Measurements from ENCODE around the gene SELENOP.

Gene SELENOP

GRCh38 chr5:42806004-42806700 is 5.5 kb downstream of the SELENOP start:
- in situ Hi-C loops (cut with HindIII; ENCODE audit: low sequenced_read_pairs), result no loop called here
- TF ChIP-seq CTCF (IDR thresholded peaks at IDR 0.05; ENCODE audit: low read depth, low read length, missing control alignments), result no peak
- H3K4me3 ChIP-seq (ENCODE audit: low read depth, low read length), result no peak overlapping the region
- no peak for DNase-seq (ENCODE audit: low read depth)

- no peak for TF ChIP-seq CTCF (IDR thresholded peaks at IDR 0.05; ENCODE audit: low read depth, low read length, missing control alignments)
- no peak overlapping the region for H3K4me3 ChIP-seq (ENCODE audit: low read depth, low read length)
- in situ Hi-C loops (cut with HindIII; ENCODE audit: low sequenced_read_pairs), result no loop called here
- no peak for DNase-seq (ENCODE audit: low read depth)
Observed at GRCh38 chr5:42804717-42805339, 6.9 kb downstream of the SELENOP start.

- TF ChIP-seq CTCF (IDR thresholded peaks at IDR 0.05; ENCODE audit: low read depth, low read length, missing control alignments), result no peak
- H3K4me3 ChIP-seq (ENCODE audit: low read depth, low read length), result no peak overlapping the region
- DNase-seq (ENCODE audit: low read depth), result no peak
- in situ Hi-C loops (cut with HindIII; ENCODE audit: low sequenced_read_pairs), result no loop called here
Observed at GRCh38 chr5:42801516-42802166, 10.1 kb downstream of the SELENOP start.

GRCh38 chr5:42800748-42801330 is 10.9 kb downstream of the SELENOP start:
- H3K4me3 ChIP-seq (ENCODE audit: low read depth, low read length), result no peak overlapping the region
- in situ Hi-C loops (cut with HindIII; ENCODE audit: low sequenced_read_pairs), result no loop called here
- no peak for TF ChIP-seq CTCF (IDR thresholded peaks at IDR 0.05; ENCODE audit: low read depth, low read length, missing control alignments)
- no peak for DNase-seq (ENCODE audit: low read depth)

GRCh38 chr5:42799668-42800114 is 12.0 kb downstream of the SELENOP start:
- no peak for TF ChIP-seq CTCF (IDR thresholded peaks at IDR 0.05; ENCODE audit: low read depth, low read length, missing control alignments)
- in situ Hi-C loops (cut with HindIII; ENCODE audit: low sequenced_read_pairs), result no loop called here
- DNase-seq (ENCODE audit: low read depth), result no peak
- H3K4me3 ChIP-seq (ENCODE audit: low read depth, low read length), result no peak overlapping the region

GRCh38 chr5:42799241-42799608 is 12.5 kb downstream of the SELENOP start:
- TF ChIP-seq CTCF (IDR thresholded peaks at IDR 0.05; ENCODE audit: low read depth, low read length, missing control alignments), result no peak
- H3K4me3 ChIP-seq (ENCODE audit: low read depth, low read length), result no peak overlapping the region
- in situ Hi-C loops (cut with HindIII; ENCODE audit: low sequenced_read_pairs), result no loop called here
- DNase-seq (ENCODE audit: low read depth), result no peak
